SK-N-MC (cell line): ENCODE data around the gene ULBP3.

Experiments used
- EZH2 ChIP-seq: fragments of 200-600 bp; sonication (generic); IDR thresholded peaks from one replicate; pipeline ENCODE4 v1.6.1; 2017; ENCODE audit warnings: antibody characterized with exemption
- POLR2AphosphoS5 ChIP-seq: IDR thresholded peaks from 2 replicates; pipeline ENCODE4 v1.6.1; 2012; ENCODE audit warnings: mild to moderate bottlenecking, low read depth, low read length, borderline replicate concordance

DNA sequence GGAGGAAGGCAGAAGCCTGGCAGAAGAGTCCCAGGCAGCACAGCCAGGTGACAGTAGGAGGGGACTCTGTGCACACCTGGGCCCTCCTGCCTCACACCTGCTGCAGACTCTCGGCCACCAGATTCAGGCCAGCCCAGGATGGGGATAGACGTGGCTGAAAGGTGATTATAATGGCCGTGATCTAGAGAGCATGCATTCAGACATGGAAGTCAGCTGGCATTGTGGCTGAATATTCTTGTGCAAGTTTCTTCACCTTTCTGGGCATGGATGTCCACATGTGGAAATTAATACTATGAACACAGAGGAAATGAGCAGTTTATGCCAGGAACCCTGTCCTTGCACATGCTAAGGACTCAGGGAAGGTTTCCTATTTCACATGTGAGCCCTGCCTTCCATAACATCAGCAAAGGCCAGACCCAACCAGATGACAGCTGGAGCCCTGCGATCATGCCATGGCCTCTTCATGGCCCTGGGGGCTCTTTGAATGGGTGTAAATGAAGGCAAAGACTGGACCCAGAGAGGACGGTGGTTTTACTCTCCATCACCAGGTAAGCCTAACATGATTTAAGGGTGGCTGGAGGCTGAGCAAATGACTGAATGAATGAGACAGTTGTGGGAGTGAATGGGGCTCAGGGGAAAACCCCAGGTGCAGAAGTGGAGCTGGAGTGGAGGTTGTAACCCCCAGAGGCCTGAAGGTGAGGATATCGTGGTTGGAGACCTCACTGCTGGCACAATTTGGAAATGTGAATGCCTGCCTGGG lies 40.9 kb downstream of the ULBP3 start:
- TF ChIP-seq POLR2AphosphoS5 = no peak
- TF ChIP-seq EZH2 = no peak
